ENCODE measurements around the gene TC2N. TPM values are rescaled to one million over a fixed set of nuclear protein-coding genes. Genes with fewer than 3 reads are reported as not detected.

Gene TC2N
- total RNA-seq, 2 donors from 2014 or later, result 37.2 to 75.8 TPM

Other genes with a start within 250 kb of the TC2N start
- gene CATSPERB, start 135.4 kb downstream of the TC2N start, total RNA-seq, result 1 to 10 TPM; 1.2 to 2.3 TPM
- gene FBLN5, start 80.2 kb upstream of the TC2N start, total RNA-seq, result 100 to 1,000 TPM in 1 of 2 donors, 10 to 100 TPM in 1; 12.5 to 125 TPM
- 10 to 100 TPM; 27.1 to 42.4 TPM for gene TRIP11, start 172.5 kb upstream of the TC2N start, total RNA-seq
- gene ATXN3, start 239.0 kb upstream of the TC2N start, total RNA-seq, result 10 to 100 TPM; 45.1 to 53.5 TPM

Data from prostate gland (tissue), 2 donors.